UCSD-AML1 (cell line): Measurements from ENCODE around the gene FCAMR.

ENCODE experiments used
- DNase-seq: peaks from one replicate; lab custom pipeline; 2025; ENCODE audit not compliant: unreplicated experiment; lab: John Stamatoyannopoulos, UW

The FCAMR gene

GRCh38 chr1:206911064-206911663, 59.1 kb downstream of the FCAMR start:
- DNase-seq = no peak

GRCh38 chr1:206909883-206910318, 60.4 kb downstream of the FCAMR start:
- DNase-seq = no peak

GRCh38 chr1:206909161-206909882, 60.9 kb downstream of the FCAMR start:
- no peak for DNase-seq

- DNase-seq = no peak
These were observed 62.2 kb downstream of the FCAMR start for GRCh38 chr1:206908038-206908437.
